Upper lobe of left lung (tissue), 6 donors: ENCODE data around the gene ASB1. TPM values are rescaled to one million over a fixed set of nuclear protein-coding genes. Genes with fewer than 3 reads are reported as not detected.
"Not testable (repeated sequence)": the region's sequence is repeated elsewhere in the genome, so short reads cannot be mapped to it uniquely, and the experiment has no call there.

Experiments
- ATAC-seq, 2 donors: fragments of 200-7000 bp; cut with Tn5 transposase; one replicate each; pipeline ENCODE4 v1.9.1; 2022; ENCODE audit warnings: mild to moderate bottlenecking in 2 of 2, moderate library complexity in 2 of 2; ENCODE audit not compliant: low FRiP score in 2 of 2
- DNase-seq, 2 donors: peaks; one replicate each; pipeline ENCODE4 v3.0.0-alpha.2; 2019 to 2020
- H3K27ac ChIP-seq, 4 donors: fragments of 200-600 bp; sonication (generic); one replicate each; pipeline ENCODE4 v1.5.1; 2016 to 2019
- H3K27me3 ChIP-seq, 4 donors: fragments of 200-600 bp; sonication (generic); one replicate each; pipeline ENCODE4 v1.5.1; 2017 to 2019
- H3K36me3 ChIP-seq, 4 donors: fragments of 200-600 bp; sonication (generic); one replicate each; pipeline ENCODE4 v1.5.1; 2016 to 2019
- H3K4me1 ChIP-seq, 4 donors: fragments of 200-600 bp; sonication (generic); one replicate each; pipeline ENCODE4 v1.5.1; 2018 to 2019
- H3K4me3 ChIP-seq, 4 donors: fragments of 200-600 bp; sonication (generic); one replicate each; pipeline ENCODE4 v1.5.1; 2017 to 2019; ENCODE audit warnings: mild to moderate bottlenecking in 2 of 4, moderate library complexity in 1 of 4
- H3K9me3 ChIP-seq, 4 donors: fragments of 200-600 bp; sonication (generic); one replicate each; pipeline ENCODE4 v1.5.1; 2018 to 2019
- CTCF ChIP-seq, 6 experiments: fragments of 450-650 bp in 4 of 6; fragments of 200-600 bp in 2 of 6; sonication (generic) in 2 of 6; IDR thresholded peaks; one replicate each; pipeline ENCODE4 v1.5.1; 2016 to 2019; ENCODE audit warnings: antibody characterized with exemption in 6 of 6
- EP300 ChIP-seq, 4 donors: sonication (generic); formaldehyde crosslinking; IDR thresholded peaks; one replicate each; pipeline ENCODE4 v1.5.1; 2017; ENCODE audit warnings: antibody characterized with exemption in 4 of 4, control low read depth in 2 of 4
- POLR2A ChIP-seq, 4 donors: fragments of 450-650 bp; IDR thresholded peaks; one replicate each; pipeline ENCODE4 v1.5.1; 2016 to 2017; ENCODE audit warnings: antibody characterized with exemption in 4 of 4, mild to moderate bottlenecking in 2 of 4
- POLR2AphosphoS5 ChIP-seq, 2 donors: sonication (generic); formaldehyde crosslinking; IDR thresholded peaks; one replicate each; pipeline ENCODE4 v1.5.1; 2017; ENCODE audit warnings: antibody characterized with exemption in 2 of 2
- WGBS, 2 donors: methylation state at CpG; one replicate each; pipeline ENCODE4 v1.1.5; 2017 to 2018; 5-methylcytosine and 5-hydroxymethylcytosine counted together
- total RNA-seq, 6 donors: library from RNA; depleted of rRNA in 4 of 6; stranded (reverse); fragments of >200 nt in 4 of 6; gene quantifications; one replicate each; pipeline versions ENCODE4 v1.1.0 to v1.2.1, GENCODE V29; 2016 to 2021
- donor health status: DM: no; HTN: no; CAD: no; lungs with moderate emphysema.
- donor health status: DM: no; HTN: yes; CAD: no; lungs with severe emphysema.

Gene ASB1
- total RNA-seq, 6 donors from 2014 or later: 12.7 to 29.4 (median 24.3) TPM

DNA sequence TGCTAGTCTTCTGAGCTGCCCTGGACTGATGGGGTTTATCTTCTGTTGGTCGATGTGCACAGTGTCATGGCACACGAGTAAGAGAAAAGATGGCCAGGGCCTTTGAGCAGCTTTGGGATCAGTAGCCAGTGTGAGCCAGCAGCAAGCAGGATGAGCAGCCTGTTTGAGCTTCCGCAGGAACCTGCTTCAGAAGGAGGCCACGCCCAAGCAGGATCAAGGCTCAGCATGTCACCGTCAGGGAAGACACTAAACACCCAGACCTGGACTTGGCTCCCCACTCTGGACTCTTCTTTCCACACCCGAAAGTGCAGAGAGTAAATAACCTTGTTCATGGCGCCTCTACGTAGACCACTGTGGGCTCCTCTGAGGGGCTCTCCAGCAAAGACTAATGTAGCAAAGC, 25.2 kb upstream of the ASB1 start:
- H3K36me3 ChIP-seq: peaks cover 0 to 15% (median 2%) of the 10 kb centered on the region in 4 donors
- TF ChIP-seq POLR2AphosphoS5 (IDR thresholded peaks at IDR 0.05) (no peak), POLR2A (IDR thresholded peaks at IDR 0.05) (no peak), CTCF (IDR thresholded peaks at IDR 0.05) (no peak), EP300 (IDR thresholded peaks at IDR 0.05) (no peak)
- WGBS, 2 donors: 87 to 94% methylated on average over 5 to 8 of the region's 8 CpGs

DNA sequence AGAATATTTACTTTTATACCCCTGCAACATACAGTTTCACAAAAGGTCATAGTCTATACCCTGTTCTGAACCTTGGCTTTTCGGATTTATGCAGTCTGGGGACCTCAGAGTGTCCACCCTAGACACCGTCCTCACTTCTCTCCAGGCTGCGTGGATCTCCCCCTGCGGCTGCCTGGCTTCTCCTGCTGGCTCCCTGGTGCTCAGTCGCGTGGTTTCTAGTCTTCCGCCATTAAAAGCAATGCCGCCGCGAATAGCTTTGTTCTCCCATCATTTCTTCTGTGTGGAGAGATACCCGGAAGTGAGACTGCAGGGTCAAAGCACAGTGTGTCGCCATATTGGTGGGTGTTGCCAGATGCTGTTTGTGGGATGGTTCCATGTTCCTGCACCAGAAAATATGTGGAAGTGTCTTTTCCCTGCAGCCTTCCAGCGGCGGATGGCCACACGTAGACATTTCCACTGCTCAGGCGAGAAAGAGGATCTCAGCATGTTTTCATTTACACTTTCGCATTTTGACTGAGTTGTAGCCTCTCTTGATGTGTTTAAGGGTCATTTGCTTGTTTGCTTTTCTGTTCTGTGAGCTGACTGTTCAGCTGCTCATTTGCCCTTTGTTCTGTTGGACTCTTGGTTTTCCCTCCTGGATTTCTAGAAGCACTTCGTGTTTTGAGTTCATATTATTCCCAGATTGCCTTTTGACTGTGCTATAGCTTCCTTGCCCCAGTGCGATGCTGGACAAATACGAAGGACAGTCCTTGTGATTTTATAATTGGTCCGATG, 22.9 kb upstream of the ASB1 start:
- 82% methylated on average over 21 of the region's 21 CpGs for WGBS, 2 donors
- peaks cover 0 to 12% (median 0%) of the 10 kb centered on the region in 4 donors for H3K36me3 ChIP-seq
- no peak overlapping the region for H3K27ac ChIP-seq
- no peaks in the 10 kb centered on the region for H3K9me3 ChIP-seq
- DNase-seq: no peak
- peaks cover 0 to 8% (median 0%) of the 10 kb centered on the region in 4 donors for H3K4me1 ChIP-seq
- H3K4me3 ChIP-seq: peak overlapping the region in 3 of 4 donors; percentile 4 to 26 (median 20)
- ATAC-seq: peak in 1 of 2 donors; percentile 24
- no peaks in the 10 kb centered on the region for H3K27me3 ChIP-seq
- no peak for TF ChIP-seq POLR2AphosphoS5 (IDR thresholded peaks at IDR 0.05)
- no peak for TF ChIP-seq POLR2A (IDR thresholded peaks at IDR 0.05)
- TF ChIP-seq EP300 (IDR thresholded peaks at IDR 0.05): no peak
- TF ChIP-seq CTCF (IDR thresholded peaks at IDR 0.05): no peak

More for the DNA sequence above, 25.2 kb upstream of the ASB1 start:
- H3K4me3 ChIP-seq: no peak overlapping the region
- DNase-seq: no peak
- H3K4me1 ChIP-seq: peaks cover 0 to 8% (median 0%) of the 10 kb centered on the region in 4 donors
- no peaks in the 10 kb centered on the region for H3K27me3 ChIP-seq
- no peaks in the 10 kb centered on the region for H3K9me3 ChIP-seq
- H3K27ac ChIP-seq: no peak overlapping the region
- ATAC-seq: no peak

GRCh38 chr2:238404406-238405216, 22.1 kb upstream of the ASB1 start:
- H3K36me3 ChIP-seq: peaks cover 0 to 4% (median 0%) of the 10 kb centered on the region in 4 donors
- DNase-seq: peak in 1 of 2 donors; percentile 61
- H3K9me3 ChIP-seq: no peaks in the 10 kb centered on the region
- H3K4me3 ChIP-seq: peak overlapping the region in 3 of 4 donors; percentile 4 to 26 (median 20)
- peaks cover 0 to 8% (median 0%) of the 10 kb centered on the region in 4 donors for H3K4me1 ChIP-seq
- peak; percentile 7 to 11 for ATAC-seq
- 72 to 78% methylated on average over 17 to 19 of the region's 19 CpGs for WGBS, 2 donors
- H3K27ac ChIP-seq: no peak overlapping the region
- peak in 1 of 4 donors; percentile 13 for TF ChIP-seq POLR2A (IDR thresholded peaks at IDR 0.05)
- TF ChIP-seq CTCF (IDR thresholded peaks at IDR 0.05): peak in 1 of 6 experiments; percentile 20
- TF ChIP-seq POLR2AphosphoS5 (IDR thresholded peaks at IDR 0.05): no peak
- TF ChIP-seq EP300 (IDR thresholded peaks at IDR 0.05): no peak
- H3K27me3 ChIP-seq: no peaks in the 10 kb centered on the region

- H3K4me3 ChIP-seq, H3K27ac ChIP-seq, DNase-seq, H3K4me1 ChIP-seq, ATAC-seq, H3K9me3 ChIP-seq, H3K36me3 ChIP-seq, H3K27me3 ChIP-seq: not testable (repeated sequence)
- 97 to 98% methylated on average over 4 of the region's 4 CpGs for WGBS, 2 donors
Observed at GRCh38 chr2:238405217-238405555, 21.5 kb upstream of the ASB1 start.
